ENCODE measurements around the gene TNP2.
A peak's percentile ranks its signal among the peaks of the same experiment; 100 is the strongest.

The TNP2 gene

GRCh38 chr16:11276896-11277593 is 7.9 kb upstream of the TNP2 start:
- no peak for DNase-seq

GRCh38 chr16:11276143-11276895 is 7.2 kb upstream of the TNP2 start, which contains the start of gene PRM2:
Gene PRM2 (minus strand): TSS chr16:11276480. CDS start chr16:11276370, 110 bp downstream.
- no peak for DNase-seq

- DNase-seq, result no peak
Measured at GRCh38 chr16:11274964-11275363, 5.8 kb upstream of the TNP2 start.

GRCh38 chr16:11273721-11274324 is 4.7 kb upstream of the TNP2 start:
- no peak for DNase-seq

- no peak for DNase-seq
Measured at GRCh38 chr16:11272921-11273720, 4.0 kb upstream of the TNP2 start, which contains the start of gene PRM3. Gene PRM3 (minus strand): TSS chr16:11273629. CDS start chr16:11273595, 34 bp downstream.

- no peak for DNase-seq
Measured at GRCh38 chr16:11272484-11272883, 3.4 kb upstream of the TNP2 start.

GRCh38 chr16:11271610-11272009 is 2.5 kb upstream of the TNP2 start:
- DNase-seq, result no peak

GRCh38 chr16:11270602-11271162 is 1.6 kb upstream of the TNP2 start:
- DNase-seq, result no peak

GRCh38 chr16:11265124-11265523 is 4.0 kb downstream of the TNP2 start:
- no peak for DNase-seq

- DNase-seq, result no peak
Measured at GRCh38 chr16:11264155-11264832, 4.8 kb downstream of the TNP2 start.

- no peak for DNase-seq
Measured at GRCh38 chr16:11263737-11264136, 5.4 kb downstream of the TNP2 start.

- DNase-seq, result no peak
Measured at GRCh38 chr16:11262915-11263314, 6.2 kb downstream of the TNP2 start.

- no peak for DNase-seq
Measured at GRCh38 chr16:11260596-11260966, 8.5 kb downstream of the TNP2 start.

- DNase-seq, result no peak
Measured at GRCh38 chr16:11259655-11260595, 9.2 kb downstream of the TNP2 start.

- DNase-seq, result no peak
Measured at GRCh38 chr16:11258553-11259492, 10.3 kb downstream of the TNP2 start.

- DNase-seq, result peak; percentile 72
Measured at GRCh38 chr16:11257131-11257938, 11.8 kb downstream of the TNP2 start.

- DNase-seq, result no peak
Measured at GRCh38 chr16:11256661-11257130, 12.4 kb downstream of the TNP2 start.

Data from GDM1 (cell line).